Parathyroid adenoma (tissue), 2 donors: ENCODE data around the gene ADSS1.

ENCODE experiments used
- H2AFZ ChIP-seq: fragments of 300-600 bp; sonication (generic); one replicate; pipeline ENCODE4 v1.7.0; 2017; ENCODE audit warnings: antibody characterized with exemption, mild to moderate bottlenecking
- H3K27ac ChIP-seq: fragments of 300-600 bp; sonication (generic); one replicate; pipeline ENCODE4 v1.7.0; 2017
- H3K27me3 ChIP-seq: fragments of 300-600 bp; sonication (generic); one replicate; pipeline ENCODE4 v1.7.0; 2017; ENCODE audit warnings: low read length; ENCODE audit not compliant: control insufficient read depth, insufficient read depth
- H3K36me3 ChIP-seq: fragments of 300-600 bp; sonication (generic); one replicate; pipeline ENCODE4 v1.7.0; 2017; ENCODE audit warnings: low read length; ENCODE audit not compliant: control insufficient read depth, insufficient read depth
- H3K4me1 ChIP-seq: fragments of 300-600 bp; sonication (generic); one replicate; pipeline ENCODE4 v1.7.0; 2017; ENCODE audit warnings: control low read depth
- H3K4me2 ChIP-seq: fragments of 300-600 bp; sonication (generic); one replicate; pipeline ENCODE4 v1.7.0; 2017; ENCODE audit warnings: low read length
- H3K4me3 ChIP-seq: fragments of 300-600 bp; sonication (generic); one replicate; pipeline ENCODE4 v1.7.0; 2017; ENCODE audit warnings: low read depth, low read length
- H3K79me2 ChIP-seq: fragments of 300-600 bp; sonication (generic); one replicate; pipeline ENCODE4 v1.7.0; 2017; ENCODE audit warnings: control low read depth
- H3K9ac ChIP-seq: fragments of 300-600 bp; sonication (generic); one replicate; pipeline ENCODE4 v1.7.0; 2017; ENCODE audit warnings: mild to moderate bottlenecking
- H3K9me3 ChIP-seq: fragments of 300-600 bp; sonication (generic); one replicate; pipeline ENCODE4 v1.7.0; 2017; ENCODE audit warnings: low read length; ENCODE audit not compliant: control insufficient read depth
- CTCF ChIP-seq: fragments of 300-600 bp; sonication (generic); IDR thresholded peaks from one replicate; pipeline ENCODE4 v1.7.0; 2017; ENCODE audit warnings: antibody characterized with exemption, mild to moderate bottlenecking
- donor health status: primary hyperparathyroidism.

ADSS1 gene

GRCh38 chr14:104680806-104681688 lies 43.0 kb upstream of the ADSS1 start:
- peaks cover 18% of the 10 kb centered on the region for H3K4me1 ChIP-seq
- no peaks in the 10 kb centered on the region for H3K79me2 ChIP-seq
- TF ChIP-seq CTCF, result no peak
- no peak overlapping the region for H3K9ac ChIP-seq
- peak overlapping the region; percentile 47 for H3K27ac ChIP-seq
- H3K4me3 ChIP-seq, result no peak overlapping the region
- H3K27me3 ChIP-seq, result no peaks in the 10 kb centered on the region
- no peak overlapping the region for H3K4me2 ChIP-seq
- H3K9me3 ChIP-seq, result no peaks in the 10 kb centered on the region
- H3K36me3 ChIP-seq, result no peaks in the 10 kb centered on the region
- no peak overlapping the region for H2AFZ ChIP-seq

GRCh38 chr14:104681689-104682074 lies 42.3 kb upstream of the ADSS1 start:
- Histone ChIP-seq H3K4me3 (no peak overlapping the region), H3K27me3 (no peaks in the 10 kb centered on the region), H3K4me2 (no peak overlapping the region), H3K9ac (no peak overlapping the region), H3K79me2 (no peaks in the 10 kb centered on the region), H3K4me1 (peaks cover 18% of the 10 kb centered on the region), H3K27ac (peak overlapping the region; percentile 47), H2AFZ (peak overlapping the region; percentile 47), H3K9me3 (no peaks in the 10 kb centered on the region), H3K36me3 (no peaks in the 10 kb centered on the region)
- TF ChIP-seq CTCF, result no peak

GRCh38 chr14:104682107-104682593 lies 41.9 kb upstream of the ADSS1 start:
- Histone ChIP-seq H3K4me2 (no peak overlapping the region), H3K4me1 (peaks cover 17% of the 10 kb centered on the region), H3K36me3 (no peaks in the 10 kb centered on the region), H3K27me3 (no peaks in the 10 kb centered on the region), H3K9me3 (no peaks in the 10 kb centered on the region), H3K9ac (no peak overlapping the region), H3K79me2 (no peaks in the 10 kb centered on the region), H2AFZ (peak overlapping the region; percentile 47), H3K27ac (no peak overlapping the region), H3K4me3 (no peak overlapping the region)
- TF ChIP-seq CTCF, result no peak

DNA sequence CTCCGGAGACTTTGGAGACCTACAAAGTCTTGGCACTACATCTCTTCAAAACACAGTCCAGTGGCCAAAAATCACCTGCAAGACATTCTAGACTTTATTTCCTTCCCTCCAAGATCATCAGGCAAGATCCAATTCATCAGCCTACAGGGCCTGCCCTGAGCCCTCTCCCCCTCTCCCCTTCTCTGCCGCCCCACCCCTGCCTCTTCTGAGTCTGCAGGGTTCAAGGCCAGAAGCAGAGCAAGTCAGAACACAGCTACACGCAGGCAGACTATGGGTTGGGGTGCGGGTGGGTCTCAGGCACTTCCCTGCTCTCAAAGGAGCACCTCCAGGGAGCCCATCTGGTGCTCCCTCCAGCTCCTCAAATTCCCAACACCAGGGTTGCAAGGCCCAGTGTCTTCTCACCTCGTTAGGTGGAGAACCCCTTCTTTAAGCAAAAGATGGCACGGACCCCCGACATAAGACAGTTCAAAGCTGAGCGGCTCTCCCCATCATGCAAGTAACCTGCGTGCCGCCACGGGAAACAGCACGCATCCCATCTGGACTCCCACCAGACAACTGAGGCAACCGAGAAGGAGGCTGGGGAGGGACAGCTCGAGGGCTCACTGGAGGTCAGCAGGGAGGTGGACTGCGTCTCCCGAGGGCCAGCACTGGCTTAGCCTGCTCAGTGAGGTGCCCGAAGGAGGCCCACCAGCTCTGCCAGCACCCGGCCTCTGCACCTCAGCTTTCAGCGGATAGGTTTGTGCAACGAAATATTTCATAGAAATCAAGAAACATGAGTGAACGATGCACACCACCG lies 40.2 kb upstream of the ADSS1 start:
- no peak for TF ChIP-seq CTCF
- Histone ChIP-seq H2AFZ (no peak overlapping the region), H3K4me1 (peaks cover 13% of the 10 kb centered on the region), H3K27ac (no peak overlapping the region), H3K4me3 (no peak overlapping the region), H3K36me3 (no peaks in the 10 kb centered on the region), H3K27me3 (no peaks in the 10 kb centered on the region), H3K4me2 (no peak overlapping the region), H3K9ac (no peak overlapping the region), H3K79me2 (no peaks in the 10 kb centered on the region), H3K9me3 (no peaks in the 10 kb centered on the region)
